Measurements from ENCODE around the gene SVEP1.

- TF ChIP-seq POU6F1 (CRISPR knock-in tag; IDR thresholded peaks at IDR 0.05; ENCODE audit: borderline replicate concordance, low read depth) (no peak), CSRNP3 (CRISPR knock-in tag; IDR thresholded peaks at IDR 0.05) (no peak), CREB5 (CRISPR knock-in tag; IDR thresholded peaks at IDR 0.05; ENCODE audit: low read depth) (no peak), ARNTL (CRISPR knock-in tag; IDR thresholded peaks at IDR 0.05; ENCODE audit: borderline replicate concordance, low read depth) (no peak), ZNF70 (CRISPR knock-in tag; IDR thresholded peaks at IDR 0.05) (no peak), PATZ1 (CRISPR knock-in tag; IDR thresholded peaks at IDR 0.05; ENCODE audit: borderline replicate concordance) (no peak), TSHZ2 (CRISPR knock-in tag; IDR thresholded peaks at IDR 0.05) (no peak), ISL1 (CRISPR knock-in tag; IDR thresholded peaks at IDR 0.05) (no peak), ZFP30 (CRISPR knock-in tag; IDR thresholded peaks at IDR 0.05) (no peak)
These were observed 69.7 kb downstream of the SVEP1 start for GRCh38 chr9:110509792-110510191.

Data from SK-N-SH treated with all-trans-retinoic acid at 6 μM for 48 hours (cell line).